HEK293T (cell line): ENCODE measurements around the gene CCNH.

Experiments
- CTCF ChIA-PET: fragments of 350-600 bp; formaldehyde crosslinking; extraction: SDS; loops from one replicate; lab custom pipeline; 2021; ENCODE audit warnings: antibody characterized with exemption, inconsistent platforms; lab: Yijun Ruan, JAX
- POLR2A ChIA-PET: fragments of 350-600 bp; formaldehyde crosslinking; extraction: SDS; loops from one replicate; lab custom pipeline; 2020; ENCODE audit warnings: antibody characterized with exemption, inconsistent platforms; lab: Yijun Ruan, JAX
- DNase-seq: peaks from one replicate; pipeline ENCODE4 v3.0.0; 2012; ENCODE audit warnings: mixed read lengths; ENCODE audit errors: extremely low spot score
- ARNT ChIP-seq: fragments of 450-650 bp; IDR thresholded peaks from 2 replicates; pipeline ENCODE4 v1.6.1; 2017; ENCODE audit warnings: mild to moderate bottlenecking
- BHLHE40 ChIP-seq: fragments of 450-650 bp; IDR thresholded peaks from 2 replicates; pipeline ENCODE4 v1.6.1; 2016; ENCODE audit warnings: mild to moderate bottlenecking, moderate library complexity, borderline replicate concordance
- CTBP1 ChIP-seq: fragments of 450-650 bp; IDR thresholded peaks from 2 replicates; pipeline ENCODE4 v1.6.1; 2016; ENCODE audit warnings: borderline replicate concordance
- ELF4 ChIP-seq: fragments of 450-650 bp; IDR thresholded peaks from 2 replicates; pipeline ENCODE4 v1.6.1; 2017; ENCODE audit warnings: antibody characterized with exemption
- FOXA1 ChIP-seq: fragments of 450-650 bp; IDR thresholded peaks from 2 replicates; pipeline ENCODE4 v1.6.1; 2016; ENCODE audit warnings: mild to moderate bottlenecking
- FOXK2 ChIP-seq: fragments of 450-650 bp; IDR thresholded peaks from 2 replicates; pipeline ENCODE4 v1.6.1; 2016; ENCODE audit warnings: mild to moderate bottlenecking
- FOXM1 ChIP-seq: fragments of 450-650 bp; IDR thresholded peaks from 2 replicates; pipeline ENCODE4 v1.6.1; 2017; ENCODE audit warnings: mild to moderate bottlenecking, borderline replicate concordance
- HDGF ChIP-seq: fragments of 450-650 bp; IDR thresholded peaks from 2 replicates; pipeline ENCODE4 v1.6.1; 2017; ENCODE audit warnings: antibody characterized with exemption, borderline replicate concordance
- L3MBTL2 ChIP-seq: fragments of 450-650 bp; conservative IDR thresholded peaks from 2 replicates; pipeline ENCODE4 v1.6.1; 2016; ENCODE audit warnings: mild to moderate bottlenecking
- LEF1 ChIP-seq: fragments of 450-650 bp; IDR thresholded peaks from 2 replicates; pipeline ENCODE4 v1.6.1; 2017; ENCODE audit warnings: mild to moderate bottlenecking, borderline replicate concordance
- NFRKB ChIP-seq: fragments of 450-650 bp; IDR thresholded peaks from 2 replicates; pipeline ENCODE4 v1.6.1; 2016; ENCODE audit warnings: mild to moderate bottlenecking, moderate library complexity
- SP1 ChIP-seq: fragments of 450-650 bp; IDR thresholded peaks from 2 replicates; pipeline ENCODE4 v1.6.1; 2017
- SUZ12 ChIP-seq: fragments of 450-650 bp; IDR thresholded peaks from 2 replicates; pipeline ENCODE4 v1.6.1; 2016; ENCODE audit warnings: mild to moderate bottlenecking
- TARDBP ChIP-seq: fragments of 450-650 bp; IDR thresholded peaks from 2 replicates; pipeline ENCODE4 v1.6.1; 2016
- ZNF384 ChIP-seq: fragments of 450-650 bp; IDR thresholded peaks from 2 replicates; pipeline ENCODE4 v1.6.1; 2016
- TF ChIP-seq, protein P1 (sequence below): fragments of 450-650 bp; IDR thresholded peaks from 2 replicates; pipeline ENCODE4 v1.6.1; 2016

Gene CCNH

DNA sequence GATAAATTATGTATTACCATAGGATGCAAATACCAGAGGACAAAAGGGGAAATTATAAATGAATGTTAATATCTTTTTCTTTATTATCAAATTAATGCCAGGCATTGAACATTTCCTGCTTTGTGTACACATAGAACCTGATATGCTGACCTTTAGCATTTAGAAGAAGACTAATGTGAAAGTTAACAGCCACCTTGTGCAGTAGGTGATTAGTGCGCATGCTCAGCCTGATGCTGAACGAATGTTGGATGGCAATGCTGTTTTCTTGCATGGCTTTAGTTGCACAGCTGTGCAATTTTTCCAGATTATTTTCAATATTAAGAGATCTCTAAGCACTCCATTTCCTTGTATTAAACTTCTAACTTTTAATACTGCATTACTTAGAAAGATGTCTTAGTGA is 45.5 kb downstream of the CCNH start:
- DNase-seq, result no peak
- no peak for TF ChIP-seq FOXK2
- TF ChIP-seq, protein P1, sequence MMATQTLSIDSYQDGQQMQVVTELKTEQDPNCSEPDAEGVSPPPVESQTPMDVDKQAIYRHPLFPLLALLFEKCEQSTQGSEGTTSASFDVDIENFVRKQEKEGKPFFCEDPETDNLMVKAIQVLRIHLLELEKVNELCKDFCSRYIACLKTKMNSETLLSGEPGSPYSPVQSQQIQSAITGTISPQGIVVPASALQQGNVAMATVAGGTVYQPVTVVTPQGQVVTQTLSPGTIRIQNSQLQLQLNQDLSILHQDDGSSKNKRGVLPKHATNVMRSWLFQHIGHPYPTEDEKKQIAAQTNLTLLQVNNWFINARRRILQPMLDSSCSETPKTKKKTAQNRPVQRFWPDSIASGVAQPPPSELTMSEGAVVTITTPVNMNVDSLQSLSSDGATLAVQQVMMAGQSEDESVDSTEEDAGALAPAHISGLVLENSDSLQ, result no peak
- TF ChIP-seq FOXA1, result no peak
- TF ChIP-seq HDGF, result no peak
- no peak for TF ChIP-seq LEF1
- no peak for TF ChIP-seq TARDBP
- TF ChIP-seq L3MBTL2, result no peak
- TF ChIP-seq CTBP1, result no peak
- TF ChIP-seq ARNT, result no peak
- no peak for TF ChIP-seq BHLHE40
- TF ChIP-seq ZNF384, result no peak
- TF ChIP-seq SUZ12, result no peak
- no peak for TF ChIP-seq ELF4
- no peak for TF ChIP-seq SP1
- TF ChIP-seq FOXM1, result no peak
- ChIA-PET CTCF (no interaction called here), POLR2A (no interaction called here)

DNA sequence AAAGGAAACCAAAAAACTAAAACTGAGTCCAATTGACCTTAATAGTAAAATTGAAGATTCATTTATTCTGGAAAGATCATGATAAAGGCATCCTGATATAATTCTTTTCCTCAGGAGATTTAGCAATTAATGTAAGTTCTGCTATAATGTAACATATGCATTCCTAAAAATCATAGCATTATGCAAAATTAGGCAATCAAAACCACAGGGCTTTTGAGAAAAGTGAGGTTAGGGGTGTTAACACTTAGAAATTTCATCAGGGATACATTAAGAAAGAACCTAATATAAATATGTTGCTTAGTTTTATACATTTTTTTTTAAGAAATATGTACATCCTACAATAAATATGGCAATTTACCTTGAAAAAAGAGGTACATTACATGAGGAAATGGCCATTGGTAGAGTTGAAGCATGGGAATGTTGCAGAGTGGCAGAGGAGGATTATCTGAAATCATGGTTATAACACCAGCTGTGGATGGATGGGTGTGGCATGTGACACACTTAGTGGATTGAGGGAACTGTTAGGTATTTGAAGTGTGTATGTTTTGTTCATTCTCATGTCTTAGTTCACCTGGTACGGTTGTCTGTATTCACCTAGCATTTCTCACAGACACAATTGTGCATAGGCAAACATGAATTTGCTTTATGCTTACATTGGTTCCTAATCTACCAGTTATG is 51.1 kb downstream of the CCNH start:
- CTCF ChIA-PET, result no interaction called here
- no peak for TF ChIP-seq SP1
- TF ChIP-seq ELF4, result no peak
- no peak for TF ChIP-seq ZNF384
- TF ChIP-seq LEF1, result no peak
- TF ChIP-seq FOXA1, result no peak
- no peak for TF ChIP-seq BHLHE40
- no peak for TF ChIP-seq FOXK2
- TF ChIP-seq ARNT, result no peak
- no peak for TF ChIP-seq FOXM1
- TF ChIP-seq NFRKB, result no peak
- TF ChIP-seq SUZ12, result no peak
- no peak for TF ChIP-seq HDGF
- TF ChIP-seq L3MBTL2, result no peak
- TF ChIP-seq, protein P1, result no peak
- POLR2A ChIA-PET, result no interaction called here
- no peak for DNase-seq

DNA sequence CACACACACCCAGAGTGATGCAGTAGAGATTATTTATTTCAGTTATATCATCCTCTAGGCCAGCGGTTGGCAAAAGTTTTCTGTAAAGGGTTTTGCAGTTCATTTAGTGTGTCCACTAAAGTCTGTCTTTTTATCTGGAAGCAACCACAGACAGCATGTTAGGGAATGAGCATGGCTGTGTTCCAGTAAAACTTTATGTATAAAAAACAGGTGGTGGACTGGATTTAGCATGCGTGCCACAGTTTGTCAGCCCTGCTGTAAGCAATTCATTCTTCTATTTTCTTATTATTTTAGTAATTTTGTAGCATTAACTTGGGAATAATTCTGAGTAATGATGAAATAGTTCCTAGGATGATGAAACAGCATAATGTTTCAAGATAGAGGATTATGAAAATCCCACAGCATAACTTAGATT is 51.7 kb downstream of the CCNH start:
- CTCF ChIA-PET, result no interaction called here
- DNase-seq, result no peak
- TF ChIP-seq SP1, result no peak
- TF ChIP-seq ARNT, result no peak
- no peak for TF ChIP-seq FOXK2
- TF ChIP-seq BHLHE40, result no peak
- no peak for TF ChIP-seq ELF4
- TF ChIP-seq SUZ12, result no peak
- TF ChIP-seq HDGF, result no peak
- TF ChIP-seq FOXM1, result no peak
- TF ChIP-seq L3MBTL2, result no peak
- POLR2A ChIA-PET, result no interaction called here

DNA sequence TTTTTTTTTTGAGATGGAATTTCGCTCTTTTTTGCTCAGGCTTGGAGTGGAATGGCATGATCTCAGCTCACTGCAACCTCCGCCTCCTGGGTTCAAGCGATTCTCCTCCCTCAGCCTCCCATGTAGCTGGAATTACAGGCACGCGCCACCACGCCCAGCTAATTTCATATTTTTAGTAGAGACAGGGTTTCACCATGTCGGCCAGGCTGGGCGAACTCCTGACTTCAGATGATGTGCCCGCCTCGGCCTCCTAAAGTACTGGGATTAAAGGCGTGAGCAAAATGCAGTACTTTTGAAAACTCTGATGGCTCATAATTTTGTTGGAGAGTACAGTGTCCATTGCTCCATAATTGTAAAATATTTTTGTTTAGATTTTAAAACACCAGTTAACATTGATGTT is 52.6 kb downstream of the CCNH start:
- no peak for DNase-seq
- ChIA-PET POLR2A (no interaction called here), CTCF (interaction anchor here (0.6 kb wide), 2 partner anchors 480 to 541 kb away, joined by 3 to 5 read pairs; no protein-coding TSS in a partner anchor)

DNA sequence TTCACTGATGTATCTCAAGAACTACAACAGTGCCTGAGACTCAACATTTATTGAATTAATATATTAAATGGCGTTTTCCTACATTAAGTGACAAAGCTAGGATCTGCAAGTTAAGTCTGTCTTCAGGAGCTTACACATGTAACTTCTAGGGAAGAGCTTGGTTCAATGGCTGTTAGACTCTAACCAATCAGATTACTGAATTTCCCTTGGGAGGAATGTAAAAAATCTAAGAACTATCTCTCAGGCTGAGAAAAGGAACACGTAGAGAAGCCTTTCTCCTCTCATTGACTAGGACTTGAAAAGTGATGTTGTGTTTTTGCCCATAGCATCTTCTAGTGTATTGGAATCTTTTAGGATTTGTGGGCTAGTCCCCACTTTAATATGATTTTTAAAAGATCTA is 53.6 kb downstream of the CCNH start:
- DNase-seq, result no peak
- CTCF ChIA-PET, result no interaction called here
- POLR2A ChIA-PET, result no interaction called here
- TF ChIP-seq ARNT (no peak), FOXA1 (no peak), FOXK2 (no peak), CTBP1 (no peak), SUZ12 (no peak), L3MBTL2 (no peak), HDGF (no peak), NFRKB (no peak), ZNF384 (no peak), BHLHE40 (no peak), SP1 (no peak), TARDBP (no peak), LEF1 (no peak), ELF4 (no peak), FOXM1 (no peak)
- TF ChIP-seq, protein P1, result no peak

More for the DNA sequence above, 52.6 kb downstream of the CCNH start:
- TF ChIP-seq LEF1 (no peak), BHLHE40 (no peak), TARDBP (no peak), L3MBTL2 (no peak), SUZ12 (no peak), FOXK2 (no peak), HDGF (no peak), CTBP1 (no peak), ZNF384 (no peak), FOXM1 (no peak), ARNT (no peak), FOXA1 (no peak), SP1 (no peak)
- TF ChIP-seq, protein P1, result no peak
